PC-3 (cell line): ENCODE results near the gene GAL3ST3. TPM values are rescaled to one million over a fixed set of nuclear protein-coding genes. Genes with fewer than 3 reads are reported as not detected.
A peak's percentile ranks its signal among the peaks of the same experiment; 100 is the strongest.

Source experiments
- ATAC-seq: fragments of 200-7000 bp; cut with Tn5 transposase; 2 replicates; pipeline ENCODE4 v1.9.1; 2020; ENCODE audit warnings: mild to moderate bottlenecking, moderate library complexity
- BruUV-seq: library from RNA; stranded (reverse); fragments of 400-500 nt; replicated peaks from 2 replicates; lab custom pipeline; 2021; lab: Mats Ljungman, UMichigan
- CTCF ChIA-PET: fragments of 300-600 bp; sonication (Branson Sonifier 250); formaldehyde crosslinking; loops from one replicate; lab custom pipeline; 2022; ENCODE audit warnings: antibody characterized with exemption; lab: Charles Lee
- POLR2A ChIA-PET: fragments of 300-600 bp; sonication (Branson Sonifier 250); formaldehyde crosslinking; loops from one replicate; lab custom pipeline; 2022; ENCODE audit warnings: antibody characterized with exemption; ENCODE audit not compliant: unreplicated experiment; lab: Charles Lee
- DNase-seq: peaks from one replicate; pipeline ENCODE4 v3.0.0-alpha.2; 2015
- H2AFZ ChIP-seq: fragments of 300-600 bp; sonication (generic); 2 replicates; pipeline ENCODE4 v1.6.0; 2016; ENCODE audit warnings: antibody characterized with exemption, low read length
- H3F3A ChIP-seq: fragments of 300-600 bp; sonication (generic); one replicate; pipeline ENCODE4 v1.6.0; 2017; ENCODE audit warnings: antibody characterized with exemption, low read length, control low read depth, mild to moderate bottlenecking; ENCODE audit not compliant: unreplicated experiment
- H3K27ac ChIP-seq: fragments of 300-600 bp; sonication (generic); 2 replicates; pipeline ENCODE4 v1.5.1; 2016; ENCODE audit warnings: mild to moderate bottlenecking, low read length
- H3K27me3 ChIP-seq: fragments of 300-600 bp; sonication (generic); 2 replicates; pipeline ENCODE4 v1.6.1; 2016; ENCODE audit warnings: low read length, mixed read lengths
- H3K36me3 ChIP-seq: fragments of 300-600 bp; sonication (generic); 2 replicates; pipeline ENCODE4 v1.6.1; 2016; ENCODE audit warnings: low read depth, mixed run types, low read length, mixed read lengths
- H3K4me1 ChIP-seq: fragments of 300-600 bp; sonication (generic); 2 replicates; pipeline ENCODE4 v1.5.1; 2016; ENCODE audit warnings: low read length; ENCODE audit not compliant: insufficient read depth
- H3K4me2 ChIP-seq: fragments of 300-600 bp; sonication (generic); 2 replicates; pipeline ENCODE4 v1.6.0; 2016; ENCODE audit warnings: low read length
- H3K4me3 ChIP-seq: fragments of 300-600 bp; sonication (generic); 2 replicates; pipeline ENCODE4 v1.5.1; 2016; ENCODE audit warnings: mild to moderate bottlenecking, low read length, mixed read lengths
- H3K79me2 ChIP-seq: fragments of 300-600 bp; sonication (generic); 2 replicates; pipeline ENCODE4 v1.6.1; 2017; ENCODE audit warnings: low read length, mixed read lengths
- H3K9ac ChIP-seq: fragments of 300-600 bp; sonication (generic); 2 replicates; pipeline ENCODE4 v1.6.0; 2016; ENCODE audit warnings: mild to moderate bottlenecking, low read length
- H3K9me2 ChIP-seq: fragments of 300-600 bp; sonication (generic); replicated peaks from 2 replicates; pipeline ENCODE4 v1.6.1; 2016; ENCODE audit warnings: mixed run types, low read length, mixed read lengths
- H3K9me3 ChIP-seq: fragments of 300-600 bp; sonication (generic); 2 replicates; pipeline ENCODE4 v1.6.1; 2016; ENCODE audit warnings: low read length, mixed read lengths
- H4K20me1 ChIP-seq: fragments of 300-600 bp; sonication (generic); 2 replicates; pipeline ENCODE4 v1.6.1; 2016; ENCODE audit warnings: low read length, mixed read lengths
- EZH2 ChIP-seq: fragments of 300-600 bp; sonication (generic); IDR thresholded peaks from one replicate; pipeline ENCODE4 v1.6.1; 2017; ENCODE audit warnings: antibody characterized with exemption, mild to moderate bottlenecking, low read length; ENCODE audit not compliant: unreplicated experiment
- EZH2phosphoT487 ChIP-seq: fragments of 300-600 bp; sonication (generic); IDR thresholded peaks from 2 replicates; pipeline ENCODE4 v1.6.1; 2018; ENCODE audit warnings: mild to moderate bottlenecking, antibody characterized with exemption, low read length, borderline replicate concordance
- intact Hi-C: fragments of 100-400 bp; cut with micrococcal nuclease; formaldehyde crosslinking; loops from 2 replicates; pipeline ENCODE4 v1.9.0; 2023
- total RNA-seq: library from RNA; depleted of rRNA; stranded (reverse); fragments of >200 nt; gene quantifications from 2 replicates; pipeline ENCODE4 v1.2.3, GENCODE V29; 2014
- TF ChIP-seq, protein P1 (sequence below): fragments of 300-600 bp; sonication (generic); conservative IDR thresholded peaks from 2 replicates; pipeline ENCODE4 v1.5.1; 2017; ENCODE audit warnings: antibody characterized with exemption, low read depth, mild to moderate bottlenecking, low read length

Gene GAL3ST3
- total RNA-seq, 1 experiment from 2014 or later, result not detected

GRCh38 chr11:66083767-66084166 lies 34.8 kb upstream of the GAL3ST3 start:
- POLR2A ChIA-PET, result no interaction called here

DNA sequence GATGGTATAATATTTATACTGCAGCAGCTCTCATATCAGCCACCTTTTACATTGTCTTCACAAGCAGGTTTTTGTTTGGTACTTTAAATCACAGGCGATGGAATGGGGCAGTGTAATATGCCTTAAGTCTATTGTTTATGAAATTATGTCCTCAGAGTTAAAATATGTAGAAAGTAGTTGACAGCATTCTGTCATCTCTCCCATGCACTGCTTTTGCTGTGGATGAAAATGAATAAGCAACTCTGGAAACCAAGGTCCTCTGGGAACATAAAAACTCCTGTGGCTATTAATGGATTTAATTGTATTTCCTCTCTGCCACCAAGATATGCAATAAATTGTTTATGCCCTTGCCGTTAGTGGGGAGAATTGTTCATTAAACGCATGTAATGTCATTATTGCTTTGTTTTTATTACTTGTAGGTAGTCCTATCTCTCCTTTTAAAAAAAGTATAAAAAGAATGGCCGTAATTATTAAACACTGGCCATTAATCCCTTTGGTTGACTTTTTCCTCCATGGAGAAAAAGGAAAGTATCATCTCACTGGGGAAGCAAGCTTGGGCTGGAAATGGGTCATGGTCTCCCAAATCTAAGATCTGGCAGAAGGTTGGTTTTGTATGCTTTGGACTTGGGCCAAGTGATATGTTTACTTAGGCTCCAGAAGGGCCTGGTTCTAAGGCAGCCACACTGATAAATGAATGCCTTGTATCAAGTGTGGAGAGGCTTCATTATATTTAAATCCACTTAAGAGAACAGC lies 34.2 kb upstream of the GAL3ST3 start:
- ATAC-seq (no peak), DNase-seq (peak; percentile 50)
- BruUV-seq, result no TSS peak
- ChIA-PET POLR2A (no interaction called here), CTCF (no interaction called here)
- peaks cover 41% of the 10 kb centered on the region for H3K4me1 ChIP-seq
- no peak overlapping the region for H2AFZ ChIP-seq
- H3K27me3 ChIP-seq, result no peaks in the 10 kb centered on the region
- peaks cover 3% of the 10 kb centered on the region for H3F3A ChIP-seq
- H3K9me2 ChIP-seq, result no peaks in the 10 kb centered on the region
- H4K20me1 ChIP-seq, result peaks cover 8% of the 10 kb centered on the region; the same call in 1 of the 2 replicates
- TF ChIP-seq EZH2, result no peak
- TF ChIP-seq EZH2phosphoT487, result no peak
- TF ChIP-seq, protein P1, sequence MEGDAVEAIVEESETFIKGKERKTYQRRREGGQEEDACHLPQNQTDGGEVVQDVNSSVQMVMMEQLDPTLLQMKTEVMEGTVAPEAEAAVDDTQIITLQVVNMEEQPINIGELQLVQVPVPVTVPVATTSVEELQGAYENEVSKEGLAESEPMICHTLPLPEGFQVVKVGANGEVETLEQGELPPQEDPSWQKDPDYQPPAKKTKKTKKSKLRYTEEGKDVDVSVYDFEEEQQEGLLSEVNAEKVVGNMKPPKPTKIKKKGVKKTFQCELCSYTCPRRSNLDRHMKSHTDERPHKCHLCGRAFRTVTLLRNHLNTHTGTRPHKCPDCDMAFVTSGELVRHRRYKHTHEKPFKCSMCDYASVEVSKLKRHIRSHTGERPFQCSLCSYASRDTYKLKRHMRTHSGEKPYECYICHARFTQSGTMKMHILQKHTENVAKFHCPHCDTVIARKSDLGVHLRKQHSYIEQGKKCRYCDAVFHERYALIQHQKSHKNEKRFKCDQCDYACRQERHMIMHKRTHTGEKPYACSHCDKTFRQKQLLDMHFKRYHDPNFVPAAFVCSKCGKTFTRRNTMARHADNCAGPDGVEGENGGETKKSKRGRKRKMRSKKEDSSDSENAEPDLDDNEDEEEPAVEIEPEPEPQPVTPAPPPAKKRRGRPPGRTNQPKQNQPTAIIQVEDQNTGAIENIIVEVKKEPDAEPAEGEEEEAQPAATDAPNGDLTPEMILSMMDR, result no peak
- H3K9ac ChIP-seq, result no peak overlapping the region
- H3K4me2 ChIP-seq, result peak overlapping the region; percentile 8
- intact Hi-C loops, result no loop called here
- H3K9me3 ChIP-seq, result no peaks in the 10 kb centered on the region
- no peak overlapping the region for H3K4me3 ChIP-seq
- H3K36me3 ChIP-seq, result no peaks in the 10 kb centered on the region
- peaks cover 84% of the 10 kb centered on the region for H3K79me2 ChIP-seq
- no peak overlapping the region for H3K27ac ChIP-seq

More at GRCh38 chr11:66083767-66084166, 34.8 kb upstream of the GAL3ST3 start:
- Histone ChIP-seq H3K79me2 (peaks cover 86% of the 10 kb centered on the region), H3K9me3 (no peaks in the 10 kb centered on the region), H3K4me2 (peak overlapping the region; percentile 8), H3K36me3 (no peaks in the 10 kb centered on the region), H2AFZ (no peak overlapping the region), H4K20me1 (peaks cover 8% of the 10 kb centered on the region; the same call in 1 of the 2 replicates), H3K27me3 (no peaks in the 10 kb centered on the region), H3K4me3 (no peak overlapping the region), H3K27ac (no peak overlapping the region), H3K4me1 (peaks cover 41% of the 10 kb centered on the region), H3F3A (peaks cover 3% of the 10 kb centered on the region), H3K9me2 (no peaks in the 10 kb centered on the region), H3K9ac (no peak overlapping the region)
- DNase-seq, result no peak
- intact Hi-C loops, result no loop called here
- no TSS peak for BruUV-seq
- TF ChIP-seq, protein P1, result no peak
- ATAC-seq, result no peak
- CTCF ChIA-PET, result no interaction called here

DNA sequence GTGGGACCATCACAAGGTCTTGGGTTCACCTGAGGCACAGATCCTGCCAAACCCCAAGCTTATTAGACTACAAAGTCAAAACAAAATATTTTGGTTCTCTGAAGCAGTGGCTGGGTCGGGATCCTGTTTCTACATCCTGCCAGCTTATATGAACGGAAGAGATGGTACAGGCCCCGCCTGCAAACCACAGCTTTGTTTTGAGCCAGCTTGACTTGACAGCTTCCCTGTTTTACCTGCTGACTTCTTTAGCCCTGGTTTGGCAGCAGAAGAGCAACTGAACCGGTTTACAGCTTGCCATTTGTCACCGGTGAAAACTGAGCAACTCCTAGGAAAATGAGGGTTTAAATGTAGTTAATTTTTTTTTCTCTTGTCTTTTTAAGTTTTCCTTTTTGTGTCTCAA lies 32.5 kb upstream of the GAL3ST3 start:
- ChIA-PET CTCF (interaction anchor here (0.6 to 1.9 kb wide), 2 partner anchors 52 to 509 kb away, joined by 5 to 9 read pairs; partner anchors contain the start of gene FAM89B), POLR2A (interaction anchor here (0.7 kb wide), 1 partner anchor 30 kb away, joined by 4 read pairs; no protein-coding TSS in a partner anchor)
- Histone ChIP-seq H3K9me2 (no peaks in the 10 kb centered on the region), H3K9ac (no peak overlapping the region), H3K4me2 (peak overlapping the region; percentile 75), H2AFZ (peak overlapping the region; percentile 31; the same call in 1 of the 2 replicates), H3K27me3 (no peaks in the 10 kb centered on the region), H3K4me3 (peak overlapping the region; percentile 46), H3K79me2 (peaks cover 84% of the 10 kb centered on the region), H3F3A (peaks cover 3% of the 10 kb centered on the region), H4K20me1 (peaks cover 8% of the 10 kb centered on the region; the same call in 1 of the 2 replicates), H3K4me1 (peaks cover 41% of the 10 kb centered on the region), H3K27ac (peak overlapping the region; percentile 17), H3K9me3 (no peaks in the 10 kb centered on the region), H3K36me3 (no peaks in the 10 kb centered on the region)
- BruUV-seq, result no TSS peak
- peak; percentile 81 for ATAC-seq
- intact Hi-C loops, result loop anchor here (2.0 kb wide), 1 partner anchor 53 kb away; no protein-coding TSS in a partner anchor
- TF ChIP-seq, protein P1, result no peak
- TF ChIP-seq EZH2phosphoT487 (no peak), EZH2 (no peak)
- peak; percentile 91 for DNase-seq
